ENCODE data around the gene OSTF1. TPM values are rescaled to one million over a fixed set of nuclear protein-coding genes. Genes with fewer than 3 reads are reported as not detected.

Gene OSTF1
- total RNA-seq, 4 donors from 2014 or later = 21.6 to 44.6 (median 32.9) TPM

- Histone ChIP-seq H3K9me3 (no peaks in the 10 kb centered on the region), H3K27ac (no peak overlapping the region), H3K4me1 (no peaks in the 10 kb centered on the region), H3K36me3 (no peaks in the 10 kb centered on the region), H3K4me3 (no peak overlapping the region), H3K27me3 (no peaks in the 10 kb centered on the region)
- TF ChIP-seq CTCF (IDR thresholded peaks at IDR 0.05) = no peak
- TF ChIP-seq POLR2A (IDR thresholded peaks at IDR 0.05) = no peak
- no peak for DNase-seq
These were observed 73.0 kb downstream of the OSTF1 start for GRCh38 chr9:75161116-75161857.

- H3K27ac ChIP-seq = no peak overlapping the region
- no peaks in the 10 kb centered on the region for H3K4me1 ChIP-seq
- no peaks in the 10 kb centered on the region for H3K36me3 ChIP-seq
- TF ChIP-seq POLR2A (IDR thresholded peaks at IDR 0.05) = no peak
- H3K27me3 ChIP-seq = no peaks in the 10 kb centered on the region
- no peak overlapping the region for H3K4me3 ChIP-seq
- DNase-seq = no peak
- H3K9me3 ChIP-seq = no peaks in the 10 kb centered on the region
These were observed 75.5 kb downstream of the OSTF1 start for GRCh38 chr9:75163764-75164163.

GRCh38 chr9:75164573-75164972, 76.3 kb downstream of the OSTF1 start:
- peaks cover 0 to 3% (median 0%) of the 10 kb centered on the region in 3 donors for H3K36me3 ChIP-seq
- TF ChIP-seq POLR2A (IDR thresholded peaks at IDR 0.05) (no peak), CTCF (IDR thresholded peaks at IDR 0.05) (no peak)
- no peaks in the 10 kb centered on the region for H3K27me3 ChIP-seq
- no peaks in the 10 kb centered on the region for H3K4me1 ChIP-seq
- no peak overlapping the region for H3K27ac ChIP-seq
- DNase-seq = no peak
- no peaks in the 10 kb centered on the region for H3K9me3 ChIP-seq
- H3K4me3 ChIP-seq = no peak overlapping the region

- no peak for TF ChIP-seq POLR2A (IDR thresholded peaks at IDR 0.05)
- no peak for TF ChIP-seq CTCF (IDR thresholded peaks at IDR 0.05)
These were observed 79.0 kb downstream of the OSTF1 start for GRCh38 chr9:75167281-75167680.

GRCh38 chr9:75168270-75169178, 80.2 kb downstream of the OSTF1 start:
- H3K4me3 ChIP-seq = no peak overlapping the region
- no peaks in the 10 kb centered on the region for H3K27me3 ChIP-seq
- no peak for DNase-seq
- no peaks in the 10 kb centered on the region for H3K9me3 ChIP-seq
- no peaks in the 10 kb centered on the region for H3K4me1 ChIP-seq
- no peak overlapping the region for H3K27ac ChIP-seq
- H3K36me3 ChIP-seq = peaks cover 0 to 13% (median 0%) of the 10 kb centered on the region in 3 donors
- TF ChIP-seq POLR2A (IDR thresholded peaks at IDR 0.05) = no peak
- TF ChIP-seq CTCF (IDR thresholded peaks at IDR 0.05) = no peak

More at GRCh38 chr9:75167281-75167680, 79.0 kb downstream of the OSTF1 start:
- H3K4me1 ChIP-seq = no peaks in the 10 kb centered on the region
- no peak overlapping the region for H3K4me3 ChIP-seq
- H3K36me3 ChIP-seq = peaks cover 0 to 13% (median 0%) of the 10 kb centered on the region in 3 donors
- no peak overlapping the region for H3K27ac ChIP-seq
- H3K27me3 ChIP-seq = no peaks in the 10 kb centered on the region
- H3K9me3 ChIP-seq = no peaks in the 10 kb centered on the region
- no peak for DNase-seq

GRCh38 chr9:75169623-75170022, 81.3 kb downstream of the OSTF1 start:
- Histone ChIP-seq H3K27ac (no peak overlapping the region), H3K27me3 (no peaks in the 10 kb centered on the region), H3K9me3 (no peaks in the 10 kb centered on the region), H3K4me1 (no peaks in the 10 kb centered on the region), H3K4me3 (no peak overlapping the region), H3K36me3 (peaks cover 0 to 13% (median 0%) of the 10 kb centered on the region in 3 donors)
- TF ChIP-seq POLR2A (IDR thresholded peaks at IDR 0.05) (no peak), CTCF (IDR thresholded peaks at IDR 0.05) (no peak)
- no peak for DNase-seq

All from Peyer's patch (tissue), 4 donors.